Right ventricle myocardium inferior (tissue), 1 donor: ENCODE measurements around the gene UPK2. TPM values are rescaled to one million over a fixed set of nuclear protein-coding genes. Genes with fewer than 3 reads are reported as not detected.

ENCODE experiments used
- ATAC-seq: fragments of 200-7000 bp; cut with Tn5 transposase; one replicate; pipeline ENCODE4 v1.9.1; 2020; ENCODE audit warnings: mild to moderate bottlenecking, moderate library complexity
- DNase-seq: peaks from one replicate; pipeline ENCODE4 v3.0.0; 2021; ENCODE audit errors: missing footprints
- intact Hi-C: fragments of 100-400 bp; cut with DNase I; formaldehyde crosslinking; loops from one replicate; pipeline ENCODE4 v1.11.0; 2022
- long read RNA-seq: library from polyadenylated mRNA; unstranded; transcript quantifications from one replicate; pipeline ENCODE4 v2.0.0, GENCODE V29; 2021
- total RNA-seq: library from RNA; stranded (reverse); fragmentation: NEBNext Ultra II Directional; extraction: Animal tissue kit (Norgen Biotek cat#: 25700); gene quantifications from one replicate; pipeline ENCODE4 v1.2.1, GENCODE V29; 2021
- donor health status: DM: no; HTN: yes; CAD: no; lungs with severe emphysema.

UPK2 gene
- total RNA-seq: not detected
- long read RNA-seq: 0 reads

DNA sequence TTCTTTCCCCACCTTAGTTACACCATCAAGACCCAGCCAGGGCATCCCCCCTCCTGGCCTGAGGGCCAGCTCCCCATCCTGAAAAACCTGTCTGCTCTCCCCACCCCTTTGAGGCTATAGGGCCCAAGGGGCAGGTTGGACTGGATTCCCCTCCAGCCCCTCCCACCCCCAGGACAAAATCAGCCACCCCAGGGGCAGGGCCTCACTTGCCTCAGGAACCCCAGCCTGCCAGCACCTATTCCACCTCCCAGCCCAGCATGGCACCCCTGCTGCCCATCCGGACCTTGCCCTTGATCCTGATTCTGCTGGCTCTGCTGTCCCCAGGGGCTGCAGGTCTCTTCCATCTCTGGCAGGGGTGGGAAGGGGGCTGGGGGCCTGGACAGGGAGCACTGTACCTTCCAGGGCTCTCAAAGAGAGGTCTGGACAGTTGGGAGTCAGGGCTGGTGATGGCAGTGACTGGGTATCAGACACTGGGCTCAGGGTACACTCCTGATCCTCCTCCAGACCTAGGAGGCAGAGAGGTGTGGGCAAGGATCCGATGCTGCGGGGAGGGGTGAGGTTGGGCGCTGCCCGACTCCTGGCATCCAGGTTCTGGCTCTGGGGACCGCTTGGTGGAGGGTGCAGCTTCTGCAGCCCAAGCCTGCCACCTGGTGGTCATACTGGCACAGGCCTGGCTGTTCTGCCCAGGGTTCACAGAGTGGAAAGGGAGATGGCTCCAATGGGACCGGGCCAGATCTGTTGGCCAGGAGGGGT, at the start of gene UPK2:
Gene UPK2 (plus strand): TSS at position 205 of the 753 bp plus-strand sequence. CDS start 53 bp downstream, at position 258.
- ATAC-seq (peak; percentile 95), DNase-seq (peak; percentile 92)
- intact Hi-C loops: loop anchor here (1.0 kb wide), 2 partner anchors 49 to 266 kb away; no protein-coding TSS in a partner anchor

DNA sequence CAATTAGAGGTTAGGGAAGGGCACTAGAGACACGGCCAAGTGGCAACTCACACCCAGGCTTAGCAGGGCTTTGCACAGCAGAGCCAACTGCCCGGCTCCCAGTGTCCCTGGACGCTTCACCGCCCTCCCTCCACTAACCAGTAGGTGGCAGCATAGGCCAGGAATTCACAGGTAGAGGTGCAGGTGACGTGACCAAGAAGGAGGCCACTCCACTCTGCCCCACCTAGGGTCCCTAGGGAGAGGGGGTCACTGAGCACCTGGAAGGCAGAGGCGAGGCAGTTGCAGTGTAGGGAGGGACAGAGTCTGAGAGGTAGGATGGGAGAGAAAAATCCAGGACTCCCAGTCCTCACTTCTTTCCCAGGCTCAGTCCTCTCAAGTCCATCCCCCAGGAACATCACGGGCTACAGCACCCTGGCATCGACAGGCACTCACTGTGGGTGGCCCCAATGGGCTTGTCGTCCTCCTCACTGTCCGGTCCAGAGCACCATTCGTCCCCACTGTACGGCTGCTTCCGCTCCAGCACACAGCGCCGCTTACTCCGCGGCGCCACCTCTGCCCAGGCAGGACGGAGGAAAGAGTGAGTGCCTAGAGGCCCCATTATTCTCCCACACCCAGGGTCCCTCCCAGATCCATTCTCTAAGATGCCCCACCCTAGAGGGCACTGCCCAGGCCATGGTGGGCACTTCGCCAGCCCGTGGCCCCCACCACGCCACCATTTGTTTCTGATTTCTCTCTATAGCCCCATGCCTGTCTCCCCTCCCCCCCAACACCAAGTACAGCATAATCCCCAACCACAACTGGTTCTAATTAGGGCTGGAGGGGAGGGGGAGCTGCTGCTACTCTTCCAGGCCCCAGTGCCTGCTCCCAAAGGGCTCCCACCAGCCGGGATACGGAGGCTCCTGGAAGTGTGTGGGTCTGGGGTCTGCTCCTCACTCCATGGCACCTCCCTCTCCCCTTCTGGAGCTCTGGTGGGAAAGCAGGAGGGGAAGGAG, 48.8 kb upstream of the UPK2 start:
- DNase-seq (peak; percentile 90), ATAC-seq (peak; percentile 40)
- intact Hi-C loops: loop anchor here (1.0 to 10.0 kb wide), 3 partner anchors 21 to 213 kb away; partner anchors contain the start of gene UPK2

GRCh38 chr11:118908264-118908663, 47.8 kb upstream of the UPK2 start:
- DNase-seq: peak; percentile 47

DNA sequence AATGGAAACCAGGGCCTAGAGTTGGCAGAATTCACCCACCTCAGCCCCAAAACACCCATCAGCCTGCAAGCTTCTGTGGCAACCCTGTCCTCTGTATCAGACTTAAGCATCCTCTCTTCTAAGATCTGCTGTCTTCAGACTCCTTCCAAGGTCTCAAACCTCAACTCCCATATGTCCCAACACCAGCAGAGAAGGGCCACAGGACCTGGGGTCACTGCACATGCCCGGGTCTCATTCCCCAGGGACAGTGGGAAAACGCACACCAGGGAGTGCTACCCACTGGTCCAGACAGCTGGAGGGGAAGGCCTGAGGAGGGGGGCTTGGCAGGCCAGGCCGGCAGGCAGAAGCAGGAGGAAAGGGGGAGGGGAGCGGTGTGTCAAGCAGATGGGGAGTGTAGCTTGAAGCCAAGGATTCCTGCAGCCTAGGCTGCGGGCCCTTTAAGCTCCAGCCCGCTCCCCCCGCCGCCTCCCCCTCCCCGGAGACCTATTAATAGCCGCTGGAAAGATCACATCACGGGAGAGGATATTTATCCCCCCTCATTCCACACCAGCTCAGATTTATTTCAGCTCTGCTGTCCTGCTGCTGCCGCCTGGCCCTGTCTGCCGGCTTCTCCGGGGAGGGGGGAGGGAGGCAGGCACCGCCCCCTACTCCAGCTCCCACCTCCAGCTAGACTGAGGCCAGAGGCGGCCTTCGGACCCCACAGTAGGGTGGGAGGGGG, 47.0 kb upstream of the UPK2 start:
- DNase-seq: peak; percentile 88
- intact Hi-C loops: loop anchor here (10.0 kb wide), 1 partner anchor 214 kb away; no protein-coding TSS in a partner anchor
- ATAC-seq: peak; percentile 65

More at GRCh38 chr11:118908264-118908663, 47.8 kb upstream of the UPK2 start:
- intact Hi-C loops: loop anchor here (10.0 kb wide), 1 partner anchor 213 kb away; no protein-coding TSS in a partner anchor
- no peak for ATAC-seq

GRCh38 chr11:118909619-118910308, 46.3 kb upstream of the UPK2 start:
- intact Hi-C loops: loop anchor here (10.0 kb wide), 1 partner anchor 215 kb away; no protein-coding TSS in a partner anchor
- DNase-seq: peak; percentile 70
- peak; percentile 3 for ATAC-seq

GRCh38 chr11:118910309-118911112, 45.6 kb upstream of the UPK2 start:
- DNase-seq: peak; percentile 88
- intact Hi-C loops: loop anchor here (1.0 kb wide), 1 partner anchor 14 kb away; no protein-coding TSS in a partner anchor
- peak; percentile 50 for ATAC-seq

DNA sequence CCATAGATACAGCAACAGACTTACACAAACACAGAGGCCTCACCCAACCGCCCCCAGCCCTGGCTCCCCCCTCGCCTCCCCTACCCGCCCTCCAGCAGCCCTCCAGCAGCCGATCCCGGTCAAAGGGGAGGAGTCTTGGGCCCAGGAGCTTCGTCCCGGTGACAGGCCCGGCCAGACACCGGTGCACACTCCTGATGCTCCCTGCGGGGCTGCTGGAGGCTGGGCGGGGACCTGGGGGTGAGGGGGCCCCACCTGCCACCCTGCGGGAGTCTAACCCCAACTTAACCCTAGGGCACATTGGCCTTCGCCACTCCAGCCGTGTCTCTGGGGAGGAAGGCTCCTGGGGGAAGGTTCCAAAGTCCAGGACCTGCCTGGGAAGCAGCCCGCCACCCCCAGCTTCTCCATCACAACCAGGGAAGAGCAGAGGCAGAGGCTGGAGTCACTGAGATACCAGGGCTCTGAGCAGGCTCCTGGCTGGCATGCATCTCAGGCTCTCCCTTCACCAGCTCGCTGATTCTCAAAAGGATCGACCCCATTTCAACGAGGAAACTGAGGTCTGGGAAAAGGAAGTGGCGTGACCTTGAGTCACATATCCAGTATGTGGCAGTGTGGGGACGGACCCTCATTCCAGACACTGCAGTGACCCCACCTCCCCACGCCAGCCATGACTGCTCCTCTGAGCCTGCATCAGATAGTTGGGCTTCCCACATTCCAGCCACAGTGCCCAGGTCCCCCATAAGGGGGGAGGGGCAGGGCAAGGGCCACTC, 44.8 kb upstream of the UPK2 start:
- ATAC-seq (no peak), DNase-seq (peak; percentile 35)
- intact Hi-C loops: loop anchor here (1.0 kb wide), 1 partner anchor 13 kb away; no protein-coding TSS in a partner anchor

- ATAC-seq: peak; percentile 41
- intact Hi-C loops: loop anchor here (1.0 kb wide), 1 partner anchor 12 kb away; no protein-coding TSS in a partner anchor
- peak; percentile 84 for DNase-seq
Measured at GRCh38 chr11:118911880-118912741, 44.0 kb upstream of the UPK2 start.

DNA sequence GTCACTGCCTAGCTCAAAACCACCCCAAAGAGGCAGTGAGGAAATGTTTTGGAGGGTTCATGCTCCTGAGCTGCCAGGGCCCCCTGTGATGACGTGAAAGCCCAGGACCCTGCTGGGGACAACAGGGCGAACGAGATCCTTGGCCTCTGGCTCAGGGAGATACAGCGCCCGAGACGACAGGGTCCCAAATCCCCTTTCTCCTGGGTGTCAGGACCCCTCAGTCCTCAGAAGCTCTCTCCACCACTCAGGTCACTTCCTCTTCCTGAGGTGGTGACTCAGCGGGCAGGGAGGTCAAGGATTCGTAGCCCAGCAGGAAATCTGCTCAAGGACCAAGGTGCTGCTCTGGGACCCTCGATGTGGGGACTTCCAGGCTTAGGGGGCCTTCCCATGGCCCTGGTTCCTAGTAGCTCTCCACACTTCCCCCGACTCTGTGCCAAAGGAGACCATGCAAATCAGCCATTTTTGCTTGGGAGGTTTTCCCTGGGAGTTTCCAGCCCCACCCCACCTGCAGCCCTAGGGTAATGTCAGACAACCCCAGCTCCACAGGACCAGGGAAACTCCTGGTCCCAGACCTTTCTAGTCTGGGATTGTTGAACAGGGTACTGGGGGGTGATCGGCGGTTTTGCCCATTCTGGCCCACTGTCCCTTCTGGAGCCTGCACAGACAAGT, 43.2 kb upstream of the UPK2 start:
- DNase-seq (peak; percentile 58), ATAC-seq (no peak)
- intact Hi-C loops: no loop called here

GRCh38 chr11:118913411-118914125, 42.5 kb upstream of the UPK2 start:
- DNase-seq (peak; percentile 65), ATAC-seq (no peak)
- intact Hi-C loops: no loop called here

DNA sequence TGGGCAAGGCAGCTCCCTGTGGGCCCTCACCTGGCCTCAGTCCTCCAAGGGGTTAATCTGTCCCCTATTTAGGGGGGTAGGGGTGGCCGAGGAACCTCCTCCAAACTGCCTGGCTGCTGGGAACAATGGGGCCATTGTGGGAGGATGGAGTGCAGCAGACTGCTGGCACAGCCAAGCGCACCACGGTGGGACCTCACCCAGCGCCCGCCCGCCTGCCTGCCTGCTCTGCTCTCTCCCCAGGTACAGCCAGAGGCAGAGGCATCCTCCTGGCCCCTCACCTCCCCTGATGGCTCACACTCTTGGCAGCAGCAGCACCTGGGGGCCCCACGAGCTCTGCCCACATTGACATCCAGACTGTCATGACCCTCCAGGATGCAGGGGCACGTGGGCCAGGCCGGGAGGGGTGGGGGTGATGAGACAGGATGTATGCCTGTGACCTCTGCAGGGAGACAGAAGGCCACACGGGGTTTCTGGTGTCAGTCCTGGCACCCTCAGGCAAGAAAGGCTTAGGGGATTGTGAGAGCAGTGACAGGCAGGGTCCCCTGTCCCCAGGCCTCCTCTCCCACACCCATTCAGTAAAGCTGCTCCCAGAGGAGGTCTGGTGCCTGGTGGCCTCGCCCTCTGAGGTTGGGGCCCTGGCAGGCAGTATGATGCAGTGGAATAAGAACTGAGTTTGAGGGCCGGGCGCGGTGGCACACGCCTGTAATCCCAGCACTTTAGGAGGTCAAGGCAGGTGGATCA, 41.8 kb upstream of the UPK2 start:
- intact Hi-C loops: no loop called here
- ATAC-seq: no peak
- DNase-seq: peak; percentile 67

GRCh38 chr11:118914987-118915386, 41.1 kb upstream of the UPK2 start:
- DNase-seq (peak; percentile 11), ATAC-seq (no peak)
- intact Hi-C loops: no loop called here

GRCh38 chr11:118915396-118915795, 40.7 kb upstream of the UPK2 start:
- no peak for ATAC-seq
- peak; percentile 59 for DNase-seq
- intact Hi-C loops: no loop called here
